B cell (primary cell): ENCODE measurements around the gene VEGFB.

Source experiments
- CTCF ChIP-seq: fragments of 200-600 bp; IDR thresholded peaks from one replicate; pipeline ENCODE4 v1.8.0; 2022; ENCODE audit warnings: antibody characterized with exemption, mild to moderate bottlenecking
- EZH2 ChIP-seq: IDR thresholded peaks from 2 replicates; pipeline ENCODE4 v1.6.1; 2012; ENCODE audit warnings: borderline replicate concordance, low read depth, mild to moderate bottlenecking, moderate library complexity, low read length; ENCODE audit not compliant: insufficient read depth, poor library complexity, severe bottlenecking

- no peak for TF ChIP-seq CTCF
- no peak for TF ChIP-seq EZH2
These were observed 24.9 kb upstream of the VEGFB start for GRCh38 chr11:64209563-64209843.
